Stomach (tissue), 4 donors: ENCODE measurements around the gene CHST7.

Experiments used
- CTCF ChIP-seq, 7 experiments: fragments of 450-650 bp in 4 of 7; fragments of 200-600 bp in 3 of 7; sonication (generic) in 3 of 7; IDR thresholded peaks; one replicate each; pipeline ENCODE4 v1.5.1; 2016 to 2019; ENCODE audit warnings: antibody characterized with exemption in 7 of 7, control low read depth in 2 of 7, mild to moderate bottlenecking in 1 of 7
- EP300 ChIP-seq: sonication (generic); formaldehyde crosslinking; IDR thresholded peaks from one replicate; pipeline ENCODE4 v1.6.1; 2017; ENCODE audit warnings: antibody characterized with exemption

- TF ChIP-seq CTCF (IDR thresholded peaks at IDR 0.05), result no peak
- TF ChIP-seq EP300, result no peak
Observed at GRCh38 chrX:46579250-46579649, 5.7 kb downstream of the CHST7 start.
